GM19351 (cell line): ENCODE measurements around the gene PRKCA.

ENCODE experiments used
- ATAC-seq: cut with Tn5 transposase; IDR thresholded peaks from one replicate; pipeline ENCODE4 v1.9.1; 2021; ENCODE audit warnings: mild to moderate bottlenecking, moderate library complexity; ENCODE audit not compliant: unreplicated experiment

The PRKCA gene

GRCh38 chr17:66636111-66636510, 333.7 kb downstream of the PRKCA start:
- no peak for ATAC-seq

DNA sequence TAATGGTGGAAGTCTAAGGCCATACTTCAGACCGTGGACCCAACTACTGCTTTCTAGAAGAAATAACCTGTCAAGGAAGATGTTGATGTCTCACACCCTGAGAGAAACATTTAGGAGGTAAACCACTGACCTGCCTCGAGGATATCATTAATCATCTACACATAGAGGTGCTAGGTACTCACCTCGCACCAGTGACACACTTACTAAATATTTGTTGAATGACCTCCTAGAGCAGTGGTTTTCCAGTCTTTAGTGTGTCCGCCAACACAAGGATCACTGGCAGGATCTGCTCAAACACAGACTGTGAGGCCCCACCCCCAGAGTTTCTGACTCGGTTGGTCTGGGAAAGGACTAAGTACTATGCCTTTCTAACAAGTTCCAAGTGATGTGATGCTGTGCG, 335.1 kb downstream of the PRKCA start:
- no peak for ATAC-seq

DNA sequence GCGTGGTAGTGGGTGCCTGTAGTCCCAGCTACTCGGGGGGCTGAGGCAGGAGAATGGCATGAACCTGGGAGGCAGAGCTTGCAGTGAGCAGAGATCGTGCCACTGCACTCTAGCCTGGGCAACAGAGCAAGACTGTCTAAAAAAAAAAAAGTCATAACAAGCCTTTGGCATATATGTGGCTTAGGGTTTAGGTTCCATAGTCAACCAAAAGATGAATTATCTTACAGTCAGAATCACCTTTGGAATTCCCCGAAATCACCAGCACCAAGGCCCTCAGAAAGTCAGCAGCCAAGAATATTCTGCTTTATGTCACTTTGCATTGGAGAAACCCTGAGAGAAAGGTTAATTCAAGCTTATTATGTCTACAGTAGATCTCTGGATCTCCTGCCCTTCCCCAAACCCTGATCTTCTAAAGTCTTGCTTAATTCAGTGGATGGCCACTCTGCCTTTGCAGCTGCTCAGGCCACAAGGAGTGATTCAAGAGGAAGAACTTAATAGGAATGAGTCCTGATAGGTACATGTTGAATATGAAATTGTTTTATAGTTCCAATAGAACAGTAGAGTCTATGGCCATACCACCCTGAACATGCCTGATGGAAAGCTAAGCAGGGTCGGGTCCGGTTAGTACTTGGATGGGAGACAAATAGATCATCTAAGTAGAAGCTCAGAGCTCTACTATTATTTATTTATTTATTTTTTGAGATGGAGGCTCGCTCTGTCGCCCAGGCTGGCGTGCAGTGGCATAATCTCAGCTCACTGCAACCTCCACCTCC, 336.5 kb downstream of the PRKCA start:
- no peak for ATAC-seq

GRCh38 chr17:66643815-66644710, 341.6 kb downstream of the PRKCA start:
- ATAC-seq = no peak

DNA sequence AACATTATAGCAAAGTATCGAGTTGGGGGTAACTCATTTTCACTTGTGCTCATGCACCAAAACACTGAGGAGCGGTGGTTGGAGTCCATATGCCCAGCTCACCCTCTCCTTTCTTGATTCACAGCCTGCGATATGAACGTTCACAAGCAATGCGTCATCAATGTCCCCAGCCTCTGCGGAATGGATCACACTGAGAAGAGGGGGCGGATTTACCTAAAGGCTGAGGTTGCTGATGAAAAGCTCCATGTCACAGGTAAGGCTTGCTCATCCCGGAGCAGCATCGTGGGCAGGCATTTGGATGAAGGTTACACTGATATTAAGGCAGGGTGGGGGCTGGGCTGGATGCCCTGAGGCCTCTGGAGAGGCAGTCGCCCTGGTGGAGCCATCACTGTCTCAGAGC, 342.8 kb downstream of the PRKCA start:
- ATAC-seq = no peak

DNA sequence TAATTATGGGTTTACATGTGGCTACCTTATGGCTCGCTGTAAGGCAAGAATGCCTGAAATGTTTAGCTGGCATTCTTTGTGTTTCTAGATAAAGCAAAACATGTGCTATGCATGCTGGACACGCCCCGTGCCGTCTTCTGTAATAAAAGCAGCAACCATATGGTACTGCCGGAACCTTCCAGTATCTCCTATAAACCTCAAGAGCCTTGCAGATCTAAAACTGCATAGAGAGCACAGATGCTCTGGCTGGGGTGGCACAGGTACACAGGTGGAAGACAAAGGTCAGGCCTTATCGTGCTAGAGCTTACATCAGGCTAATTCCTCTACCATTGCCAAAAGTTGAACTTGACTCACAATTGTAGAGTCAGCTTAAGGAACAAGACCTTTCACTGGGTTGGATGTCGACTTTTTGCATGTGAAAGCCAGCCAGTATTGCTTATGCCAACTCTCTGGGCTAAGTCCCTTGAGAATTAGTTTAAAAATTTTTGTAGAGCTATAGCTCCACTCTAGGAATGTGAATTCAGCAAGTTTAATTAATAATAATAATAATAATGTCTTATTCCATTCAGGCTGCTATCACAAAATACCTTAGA, 345.1 kb downstream of the PRKCA start:
- ATAC-seq = no peak

GRCh38 chr17:66649818-66650543, 347.6 kb downstream of the PRKCA start:
- ATAC-seq = no peak

- ATAC-seq = no peak
Observed at GRCh38 chr17:66650544-66650877, 348.1 kb downstream of the PRKCA start.

- ATAC-seq = no peak
Observed at GRCh38 chr17:66652840-66653507, 350.6 kb downstream of the PRKCA start.

DNA sequence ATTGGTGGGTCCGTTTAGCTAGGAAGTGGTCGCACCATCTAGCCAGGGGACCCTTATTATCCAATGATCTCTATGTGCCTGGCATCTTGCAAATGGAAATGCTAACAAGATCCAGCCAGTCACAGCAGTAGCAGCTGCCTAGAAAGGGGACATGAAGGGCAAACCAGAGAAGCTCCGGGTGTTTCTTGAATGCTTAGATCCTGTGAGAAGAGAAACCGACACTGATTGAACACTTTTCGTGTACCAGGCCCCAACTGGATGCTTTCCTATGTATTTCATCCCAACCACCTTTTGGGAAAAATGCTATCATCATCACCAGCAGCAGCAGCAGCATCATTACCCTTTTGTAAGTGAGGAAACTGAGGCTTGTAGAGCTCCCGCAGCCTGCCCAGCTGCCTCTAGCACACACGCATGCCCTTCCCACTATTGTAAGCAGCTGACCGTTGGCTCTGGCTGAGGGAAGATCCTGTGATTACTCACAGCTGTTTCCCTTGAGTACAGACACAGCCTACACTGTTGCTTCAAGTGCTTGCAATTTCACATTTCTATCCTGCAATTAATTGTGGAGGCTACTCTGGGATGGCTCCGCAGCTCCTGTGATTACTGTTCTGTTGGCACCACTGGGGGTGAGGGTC, 351.8 kb downstream of the PRKCA start:
- ATAC-seq = no peak

- no peak for ATAC-seq
Observed at GRCh38 chr17:66654764-66655163, 352.4 kb downstream of the PRKCA start.

GRCh38 chr17:66655461-66655860, 353.0 kb downstream of the PRKCA start:
- no peak for ATAC-seq

GRCh38 chr17:66655861-66656260, 353.4 kb downstream of the PRKCA start:
- no peak for ATAC-seq

DNA sequence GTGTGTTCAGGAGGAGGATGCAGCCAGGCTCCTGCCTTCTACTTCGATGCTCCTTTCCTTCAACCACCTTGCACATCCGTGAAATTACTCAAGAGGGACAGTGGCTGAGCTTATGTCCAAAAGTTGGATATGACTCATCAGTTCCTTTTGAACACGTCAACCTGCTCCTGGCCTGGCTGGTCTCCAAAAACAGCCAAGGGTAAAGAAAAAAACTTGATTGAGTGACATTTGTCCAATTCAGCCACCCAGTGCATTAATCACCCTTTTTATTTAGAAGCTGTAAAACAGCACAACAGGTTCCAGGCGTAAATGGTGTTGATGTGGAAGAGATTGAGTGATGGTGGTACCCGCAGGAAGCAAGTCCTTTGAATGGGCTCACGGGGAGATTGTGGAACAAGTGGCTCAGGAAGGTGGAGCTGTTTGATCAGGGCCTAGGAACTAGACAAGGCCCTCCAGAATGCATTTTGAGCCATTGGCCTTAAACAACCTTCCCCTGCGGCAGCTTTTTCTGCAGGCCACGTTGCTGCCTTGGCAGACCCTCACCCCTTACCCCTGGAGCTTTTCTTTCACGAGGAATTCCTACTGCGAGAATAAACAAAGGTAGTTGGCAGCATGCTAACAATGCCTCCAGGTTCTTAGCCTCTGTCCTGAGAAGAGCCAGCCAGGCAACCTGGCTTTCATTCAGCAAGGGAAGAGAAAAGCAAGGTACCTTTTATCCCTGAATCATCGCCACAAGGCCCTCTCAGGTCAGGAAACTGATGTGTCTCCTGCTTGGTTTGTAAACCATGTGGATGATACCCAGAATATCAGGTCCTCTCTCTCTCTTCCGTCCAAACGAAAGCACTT, 359.2 kb downstream of the PRKCA start:
- no peak for ATAC-seq

GRCh38 chr17:66662496-66662895, 360.1 kb downstream of the PRKCA start:
- no peak for ATAC-seq

GRCh38 chr17:66663041-66663606, 360.7 kb downstream of the PRKCA start:
- no peak for ATAC-seq

DNA sequence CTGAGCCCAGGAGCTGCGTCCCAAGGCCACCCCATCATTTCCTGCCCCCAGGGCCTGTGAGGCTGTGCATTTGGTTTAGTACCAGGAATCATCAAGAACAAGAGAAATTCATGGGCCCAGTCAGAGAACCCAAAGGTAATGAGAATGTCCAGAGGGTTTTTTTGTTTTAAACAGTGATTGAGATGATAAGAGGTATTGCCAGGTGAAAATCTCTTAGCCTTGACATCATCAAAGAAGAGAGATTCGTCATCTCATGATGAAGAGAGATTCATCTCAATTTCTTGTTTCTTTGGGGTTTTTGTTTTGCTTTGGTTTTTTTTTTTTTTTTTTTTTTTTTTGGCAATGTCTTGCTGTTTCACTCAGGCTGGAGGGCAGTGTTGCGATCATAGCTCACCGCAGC, 361.9 kb downstream of the PRKCA start:
- no peak for ATAC-seq

- no peak for ATAC-seq
Observed at GRCh38 chr17:66665194-66665593, 362.8 kb downstream of the PRKCA start.

DNA sequence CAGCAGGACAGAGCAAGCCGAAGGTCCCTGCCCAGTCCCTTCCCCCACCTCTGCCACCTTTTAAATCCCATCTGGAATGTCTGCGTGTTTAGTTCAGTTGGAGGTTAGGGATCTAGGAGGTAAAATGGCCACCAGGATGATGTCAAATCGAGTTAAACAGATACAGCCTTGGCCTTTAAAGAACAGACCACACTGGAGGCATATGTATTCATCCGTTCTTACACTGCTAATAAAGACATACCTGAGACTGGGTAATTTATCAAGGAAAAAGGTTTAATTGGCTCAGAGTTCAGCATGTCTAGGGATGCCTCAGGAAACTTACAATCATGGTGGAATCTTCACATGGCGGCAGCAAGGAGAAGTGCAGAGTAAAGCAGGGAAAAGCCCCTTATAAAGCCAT, 364.7 kb downstream of the PRKCA start:
- no peak for ATAC-seq
